Activated T-cell treated with anti-CD3 and anti-CD28 coated beads, Interleukin-2, amount 50 U/mL, for 48 hours (primary cell): ENCODE data around the gene TMEM38B.
"Not testable (repeated sequence)": the region's sequence is repeated elsewhere in the genome, so short reads cannot be mapped to it uniquely, and the experiment has no call there.

Experiments
- DNase-seq, 2 experiments: peaks; one replicate each; pipeline ENCODE4 v3.0.0-alpha.2; 2020

Gene TMEM38B

DNA sequence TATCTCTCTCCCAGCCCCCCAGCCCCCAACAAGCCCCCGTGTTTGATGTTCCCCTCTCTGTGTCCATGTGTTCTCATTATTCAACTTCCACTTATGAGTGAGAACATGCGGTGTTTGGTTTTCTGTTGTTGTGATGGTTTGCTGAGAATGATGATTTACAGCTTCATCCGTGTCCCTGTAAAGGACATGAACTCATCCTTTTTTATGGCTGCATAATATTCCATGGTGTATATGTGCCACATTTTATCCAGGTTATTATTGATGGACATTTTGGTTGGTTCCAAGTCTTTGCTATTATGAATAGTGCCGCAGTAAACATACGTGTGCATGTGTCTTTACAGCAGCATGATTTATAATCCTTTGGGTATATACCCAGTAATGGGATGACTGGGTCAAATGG is 33.9 kb downstream of the TMEM38B start:
- DNase-seq = not testable (repeated sequence)

DNA sequence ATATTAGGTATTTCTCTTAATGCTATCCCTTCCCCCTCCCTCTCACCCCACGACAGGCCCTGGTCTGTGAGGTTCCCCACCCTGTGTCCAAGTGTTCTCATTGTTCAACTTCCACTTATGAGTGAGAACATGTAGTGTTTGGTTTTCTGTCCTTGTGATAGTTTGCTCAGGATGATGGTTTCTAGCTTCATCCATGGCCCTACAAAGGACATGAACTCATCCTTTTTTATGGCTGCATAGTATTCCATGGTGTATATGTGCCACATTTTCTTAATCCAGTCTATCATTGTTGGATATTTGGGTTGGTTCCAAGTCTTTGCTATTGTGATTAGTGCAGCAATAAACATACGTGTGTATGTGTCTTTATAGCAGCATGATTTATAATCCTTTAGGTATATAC is 37.1 kb downstream of the TMEM38B start:
- not testable (repeated sequence) for DNase-seq

DNA sequence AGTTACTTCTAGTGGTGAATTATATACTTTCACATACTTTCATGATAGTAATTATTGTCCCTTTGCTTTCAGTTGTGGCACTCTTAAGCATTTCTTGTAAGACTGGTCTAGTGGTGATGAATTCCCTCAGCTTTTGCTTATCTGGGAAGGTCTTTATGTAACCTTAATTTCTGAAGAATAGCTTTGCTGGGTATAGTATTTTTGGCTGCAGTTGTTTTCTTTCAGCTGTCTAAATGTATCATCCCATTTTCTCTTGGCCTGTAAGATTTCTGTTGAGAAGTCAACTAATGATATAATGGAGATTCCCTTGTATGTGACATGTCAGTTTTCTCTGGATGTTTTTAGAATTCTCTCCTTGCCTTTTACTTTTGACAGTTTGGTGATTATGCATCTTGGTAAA is 41.0 kb downstream of the TMEM38B start:
- DNase-seq = no peak

DNA sequence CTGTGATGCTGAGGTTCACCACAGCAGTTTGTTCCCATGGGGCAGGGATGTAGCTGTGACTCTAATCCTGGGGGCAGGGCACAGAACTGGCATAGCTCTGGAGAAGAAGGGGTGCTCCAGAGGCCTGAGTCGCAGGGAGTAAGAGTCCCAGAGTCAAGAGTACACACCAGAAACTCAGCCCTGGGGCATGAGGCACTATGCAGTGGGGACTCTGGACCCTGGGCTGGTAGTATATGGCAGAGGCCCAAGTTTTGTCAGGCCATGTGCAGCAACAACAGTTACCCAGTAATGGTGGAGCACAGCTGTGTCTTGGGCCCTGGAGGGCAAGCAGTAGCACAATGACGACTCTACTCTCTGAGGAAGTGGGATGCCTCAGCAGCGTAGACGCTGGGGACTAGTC is 42.9 kb downstream of the TMEM38B start:
- no peak for DNase-seq

DNA sequence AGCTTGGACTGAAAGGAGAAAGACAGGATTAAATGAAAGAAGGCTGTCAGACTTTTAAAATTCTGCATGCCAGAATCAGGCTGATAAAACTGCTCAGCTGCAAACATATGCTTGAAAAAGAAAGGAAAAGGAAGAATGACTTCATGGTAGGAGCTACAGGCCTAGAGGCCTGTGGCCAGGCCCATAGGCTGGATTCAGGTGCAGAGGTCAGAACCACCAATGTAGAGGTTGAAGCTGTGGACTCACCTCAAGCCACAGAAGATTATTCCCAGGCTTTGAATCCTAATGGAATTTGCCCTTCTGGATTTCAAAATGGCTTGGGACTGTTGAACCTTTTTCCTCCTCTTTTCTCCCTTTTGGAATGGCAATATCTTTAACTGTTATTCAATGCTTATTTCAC is 47.7 kb downstream of the TMEM38B start:
- DNase-seq = no peak

DNA sequence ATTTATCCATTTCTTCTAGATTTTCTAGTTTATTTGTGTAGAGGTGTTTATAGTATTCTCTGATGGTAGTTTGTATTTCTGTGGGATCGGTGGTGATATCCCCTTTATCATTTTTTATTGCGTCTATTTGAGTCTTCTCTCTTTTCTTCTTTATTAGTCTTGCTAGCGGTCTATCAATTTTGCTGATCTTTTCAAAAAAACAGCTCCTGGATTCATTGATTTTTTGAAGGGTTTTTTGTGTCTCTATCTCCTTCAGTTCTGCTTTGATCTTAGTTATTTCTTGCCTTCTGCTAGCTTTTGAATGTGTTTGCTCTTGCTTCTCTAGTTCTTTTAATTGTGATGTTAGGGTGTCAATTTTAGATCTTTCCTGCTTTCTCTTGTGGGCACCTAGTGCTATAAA is 53.0 kb downstream of the TMEM38B start:
- not testable (repeated sequence) for DNase-seq

DNA sequence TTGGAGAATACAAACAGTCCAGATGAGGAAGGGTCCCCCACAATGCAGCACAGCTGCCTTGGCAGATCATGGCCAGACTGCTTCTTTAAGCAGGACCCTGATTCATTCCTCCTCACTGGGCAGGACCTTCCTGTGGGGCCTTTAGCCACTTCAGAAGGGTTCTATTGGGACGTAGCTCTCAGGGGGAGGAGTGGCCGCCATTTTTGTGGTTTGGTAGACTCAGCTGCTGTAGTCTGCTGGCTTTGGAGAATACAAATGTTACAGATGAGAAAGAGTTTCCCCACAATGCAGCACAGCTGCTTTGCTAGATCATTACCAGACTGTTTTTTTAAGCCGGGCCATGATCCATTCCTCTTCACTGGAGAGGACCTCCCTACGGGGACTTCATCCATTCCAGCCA is 57.4 kb downstream of the TMEM38B start:
- DNase-seq = no peak

- DNase-seq = no peak
Observed at GRCh38 chr9:105757496-105758251, 63.3 kb downstream of the TMEM38B start.

DNA sequence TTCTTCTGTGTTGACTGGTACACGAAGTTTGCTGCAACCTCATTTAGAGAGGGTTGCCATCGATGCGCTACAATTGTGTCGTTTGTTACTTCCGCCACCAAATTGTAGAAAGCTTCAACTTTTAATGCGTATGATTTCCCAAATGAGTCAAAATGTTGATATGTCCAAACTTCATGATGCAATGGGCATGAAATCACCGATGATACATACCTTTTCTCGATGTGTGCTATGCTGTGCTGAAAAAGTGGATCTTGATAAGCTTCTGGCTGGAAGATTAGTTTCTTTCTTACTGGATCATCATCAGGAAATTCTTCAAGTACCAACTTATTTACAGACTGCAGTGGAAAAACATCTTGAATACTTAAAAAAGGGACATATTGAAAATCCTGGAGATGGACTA is 65.7 kb downstream of the TMEM38B start:
- DNase-seq = no peak

GRCh38 chr9:105782561-105783494 is 88.5 kb downstream of the TMEM38B start:
- not testable (repeated sequence) for DNase-seq

- not testable (repeated sequence) for DNase-seq
Observed at GRCh38 chr9:105783495-105783872, 89.1 kb downstream of the TMEM38B start.

DNA sequence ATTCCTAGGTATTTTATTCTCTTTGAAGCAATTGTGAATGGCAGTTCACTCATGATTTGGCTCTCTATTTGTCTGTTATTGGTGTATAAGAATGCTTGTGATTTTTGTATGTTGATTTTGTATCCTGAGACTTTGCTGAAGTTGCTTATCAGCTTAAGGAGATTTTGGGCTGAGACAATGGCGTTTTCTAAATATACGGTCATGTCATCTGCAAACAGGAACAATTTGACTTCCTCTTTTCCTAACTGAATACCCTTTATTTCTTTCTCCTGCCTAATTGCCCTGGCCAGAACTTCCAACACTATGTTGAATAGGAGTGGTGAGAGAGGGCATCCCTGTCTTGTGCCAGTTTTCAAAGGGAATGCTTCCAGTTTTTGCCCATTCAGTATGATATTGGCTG is 92.5 kb downstream of the TMEM38B start:
- not testable (repeated sequence) for DNase-seq

- no peak for DNase-seq
Observed at GRCh38 chr9:105816202-105816744, 121.9 kb downstream of the TMEM38B start.

- DNase-seq = no peak
Observed at GRCh38 chr9:105816981-105817380, 122.6 kb downstream of the TMEM38B start.

- DNase-seq = no peak
Observed at GRCh38 chr9:105818903-105819302, 124.6 kb downstream of the TMEM38B start.

DNA sequence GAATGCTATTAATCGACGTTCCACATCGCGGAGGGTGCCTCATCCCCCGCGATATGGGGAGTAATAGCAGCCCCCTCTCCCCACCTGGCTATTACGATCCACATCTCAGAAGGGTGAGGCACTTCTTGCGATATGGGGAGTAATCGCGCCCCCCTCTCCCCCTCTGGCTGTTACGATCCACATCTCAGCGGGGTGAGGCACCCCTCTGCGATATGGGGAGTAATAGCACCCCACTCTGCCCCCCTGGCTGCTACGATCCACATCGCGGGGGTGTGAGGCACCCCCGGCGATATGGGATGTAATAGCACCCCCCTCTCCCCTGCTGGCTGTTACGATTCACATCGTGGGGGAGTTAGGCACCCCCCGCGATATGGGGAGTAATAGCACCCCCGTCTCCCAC is 128.5 kb downstream of the TMEM38B start:
- DNase-seq = no peak
